Chondrocyte (in vitro differentiated cells): ENCODE results near the gene NUBPL. TPM values are rescaled to one million over a fixed set of nuclear protein-coding genes. Genes with fewer than 3 reads are reported as not detected.

Source experiments
- DNase-seq: peaks from one replicate; pipeline ENCODE4 v3.0.0; 2021; ENCODE audit warnings: mixed read lengths, low spot score
- H3K27ac Mint-ChIP-seq: one replicate; pipeline ENCODE4 v1.8.0; 2021; ENCODE audit warnings: mild to moderate bottlenecking, moderate library complexity, mixed read lengths; ENCODE audit not compliant: unreplicated experiment
- H3K27me3 Mint-ChIP-seq: 2 replicates; pipeline ENCODE4 v1.8.0; 2021; ENCODE audit warnings: low read depth, mixed read lengths
- H3K36me3 Mint-ChIP-seq: 2 replicates; pipeline ENCODE4 v1.8.0; 2021; ENCODE audit warnings: low read depth, mixed read lengths
- H3K4me1 Mint-ChIP-seq: 2 replicates; pipeline ENCODE4 v1.8.0; 2021; ENCODE audit warnings: low read depth, mild to moderate bottlenecking, mixed read lengths
- H3K4me3 Mint-ChIP-seq: one replicate; pipeline ENCODE4 v1.8.0; 2021; ENCODE audit warnings: mild to moderate bottlenecking, moderate library complexity, mixed read lengths; ENCODE audit not compliant: unreplicated experiment
- H3K9me3 Mint-ChIP-seq: 2 replicates; pipeline ENCODE4 v1.8.0; 2021; ENCODE audit warnings: low read depth, mixed read lengths
- CTCF ChIP-seq: fragments of 200-600 bp; sonication (generic); IDR thresholded peaks from 2 replicates; pipeline ENCODE4 v1.5.0; 2021; ENCODE audit warnings: antibody characterized with exemption, mild to moderate bottlenecking, moderate library complexity
- total RNA-seq: library from RNA; stranded (reverse); gene quantifications from 3 replicates; pipeline ENCODE4 v1.2.1, GENCODE V29; 2021

Gene NUBPL
- total RNA-seq, 1 donor from 2014 or later, result 9.8 TPM

GRCh38 chr14:31582286-31582691 lies 21.1 kb downstream of the NUBPL start:
- H3K9me3 Mint-ChIP-seq, result no peaks in the 10 kb centered on the region
- H3K36me3 Mint-ChIP-seq, result peaks cover 1% of the 10 kb centered on the region
- DNase-seq, result no peak
- no peak overlapping the region for H3K4me3 Mint-ChIP-seq
- TF ChIP-seq CTCF, result no peak
- peak overlapping the region; percentile 61 for H3K27ac Mint-ChIP-seq
- H3K27me3 Mint-ChIP-seq, result no peaks in the 10 kb centered on the region
- peaks cover 24% of the 10 kb centered on the region for H3K4me1 Mint-ChIP-seq

GRCh38 chr14:31582836-31583452 lies 21.7 kb downstream of the NUBPL start:
- Mint-ChIP-seq H3K36me3 (peaks cover 1% of the 10 kb centered on the region), H3K9me3 (no peaks in the 10 kb centered on the region), H3K4me1 (peaks cover 20% of the 10 kb centered on the region), H3K4me3 (no peak overlapping the region), H3K27me3 (no peaks in the 10 kb centered on the region), H3K27ac (peak overlapping the region; percentile 61)
- TF ChIP-seq CTCF, result no peak
- DNase-seq, result no peak

GRCh38 chr14:31590206-31590605 lies 29.0 kb downstream of the NUBPL start:
- H3K9me3 Mint-ChIP-seq, result no peaks in the 10 kb centered on the region
- H3K4me1 Mint-ChIP-seq, result peaks cover 3% of the 10 kb centered on the region
- peaks cover 1% of the 10 kb centered on the region for H3K36me3 Mint-ChIP-seq
- TF ChIP-seq CTCF, result no peak
- no peaks in the 10 kb centered on the region for H3K27me3 Mint-ChIP-seq
- no peak overlapping the region for H3K4me3 Mint-ChIP-seq
- DNase-seq, result no peak
- no peak overlapping the region for H3K27ac Mint-ChIP-seq

- H3K27me3 Mint-ChIP-seq, result no peaks in the 10 kb centered on the region
- TF ChIP-seq CTCF, result no peak
- no peak overlapping the region for H3K27ac Mint-ChIP-seq
- no peaks in the 10 kb centered on the region for H3K36me3 Mint-ChIP-seq
- peaks cover 14% of the 10 kb centered on the region for H3K4me1 Mint-ChIP-seq
- no peak overlapping the region for H3K4me3 Mint-ChIP-seq
- no peaks in the 10 kb centered on the region for H3K9me3 Mint-ChIP-seq
- no peak for DNase-seq
These were observed 30.9 kb downstream of the NUBPL start for GRCh38 chr14:31592122-31592521.

GRCh38 chr14:31592631-31593030 lies 31.4 kb downstream of the NUBPL start:
- no peak for DNase-seq
- Mint-ChIP-seq H3K27me3 (no peaks in the 10 kb centered on the region), H3K4me1 (peaks cover 16% of the 10 kb centered on the region), H3K4me3 (no peak overlapping the region), H3K27ac (no peak overlapping the region), H3K36me3 (no peaks in the 10 kb centered on the region), H3K9me3 (no peaks in the 10 kb centered on the region)
- TF ChIP-seq CTCF, result no peak
